Measurements from ENCODE around the gene CRIP3. TPM values are rescaled to one million over a fixed set of nuclear protein-coding genes. Genes with fewer than 3 reads are reported as not detected.

CRIP3 gene
- total and polyA plus RNA-seq, 2 of the 13 experiments (the other 11 are each of a cell fraction or from before 2014, with no cell fraction given), result 6.3 to 9.3 TPM

- peak; percentile 64; the same call in 1 of the 2 replicates for TF ChIP-seq HMGXB3 (CRISPR knock-in tag; IDR thresholded peaks at IDR 0.05; ENCODE audit: borderline replicate concordance)
- no peak for TF ChIP-seq ZBTB21 (CRISPR knock-in tag; IDR thresholded peaks at IDR 0.05)
- TF ChIP-seq ZNF781 (CRISPR knock-in tag; IDR thresholded peaks at IDR 0.05; ENCODE audit: borderline replicate concordance, not compliant biosample characterization), result no peak
- TF ChIP-seq ZNF773 (CRISPR knock-in tag; IDR thresholded peaks at IDR 0.05; ENCODE audit: borderline replicate concordance), result no peak
- TF ChIP-seq ARHGAP35 (CRISPR knock-in tag; IDR thresholded peaks at IDR 0.05; ENCODE audit: borderline replicate concordance), result no peak
- peak; percentile 93; the same call in 1 of the 2 replicates for TF ChIP-seq BRD4 (CRISPR knock-in tag; IDR thresholded peaks at IDR 0.05)
- TF ChIP-seq ZNF574 (CRISPR knock-in tag; IDR thresholded peaks at IDR 0.05), result 0 out of 2 replicates have a peak, but pooled peaks have one; percentile 16
- TF ChIP-seq CEBPB (IDR thresholded peaks at IDR 0.05; ENCODE audit: borderline replicate concordance, low read depth, low read length), result no peak
- no peak for TF ChIP-seq ZNF20 (CRISPR knock-in tag; IDR thresholded peaks at IDR 0.05)
- no peak for TF ChIP-seq PRDM4 (CRISPR knock-in tag; IDR thresholded peaks at IDR 0.05; ENCODE audit: borderline replicate concordance)
- no peak for TF ChIP-seq ZNF44 (CRISPR knock-in tag; IDR thresholded peaks at IDR 0.05)
- no peak for TF ChIP-seq NFE2L2 (IDR thresholded peaks at IDR 0.05; ENCODE audit: low read length)
- TF ChIP-seq ZBTB49 (CRISPR knock-in tag; IDR thresholded peaks at IDR 0.05; ENCODE audit: borderline replicate concordance), result 0 out of 2 replicates have a peak, but pooled peaks have one; percentile 61
- TF ChIP-seq MXD1 (CRISPR knock-in tag; IDR thresholded peaks at IDR 0.05), result 0 out of 2 replicates have a peak, but pooled peaks have one; percentile 17
- no peak for TF ChIP-seq SNAI1 (CRISPR knock-in tag; IDR thresholded peaks at IDR 0.05; ENCODE audit: borderline replicate concordance)
Observed at GRCh38 chr6:43276577-43277305, 31.9 kb downstream of the CRIP3 start (continued).
